DND-41 (cell line): ENCODE data around the gene PIP4P1.

Source experiments
- ATAC-seq: fragments of 200-7000 bp; cut with Tn5 transposase; 3 replicates; pipeline ENCODE4 v1.9.1; 2021; ENCODE audit warnings: low read depth; ENCODE audit not compliant: insufficient read depth
- DNase-seq: peaks from one replicate; pipeline ENCODE4 v3.0.0-alpha.2; 2020
- H2AFZ ChIP-seq: 2 replicates; pipeline ENCODE4 v1.6.0; 2012; ENCODE audit warnings: low read depth, low read length
- H3K27ac ChIP-seq: 2 replicates; pipeline ENCODE4 v1.5.1; 2012; ENCODE audit warnings: low read length, inconsistent platforms
- H3K27me3 ChIP-seq: fragments of 200-600 bp; sonication (generic); 2 replicates; pipeline ENCODE4 v1.6.0; 2012; ENCODE audit warnings: low read length, mild to moderate bottlenecking, inconsistent platforms; ENCODE audit not compliant: insufficient read depth, poor library complexity
- H3K36me3 ChIP-seq: 2 replicates; pipeline ENCODE4 v1.5.1; 2012; ENCODE audit warnings: low read length, inconsistent platforms; ENCODE audit not compliant: insufficient read depth
- H3K4me1 ChIP-seq: 2 replicates; pipeline ENCODE4 v1.5.1; 2012; ENCODE audit warnings: mild to moderate bottlenecking, low read length; ENCODE audit not compliant: insufficient read depth
- H3K4me2 ChIP-seq: 2 replicates; pipeline ENCODE4 v1.6.0; 2012; ENCODE audit warnings: mild to moderate bottlenecking, moderate library complexity, low read length, inconsistent platforms; ENCODE audit not compliant: insufficient read depth
- H3K4me3 ChIP-seq, 2 experiments: fragments of 200-600 bp in 1 of 2; shearing (Covaris generic) in 1 of 2; 2 replicates each; pipeline ENCODE4 v1.5.1; 2012 to 2016; ENCODE audit warnings: inconsistent platforms in 2 of 2, low read length in 2 of 2, mild to moderate bottlenecking in 2 of 2, low read depth in 1 of 2, moderate library complexity in 1 of 2
- H3K79me2 ChIP-seq: 2 replicates; pipeline ENCODE4 v1.6.0; 2012; ENCODE audit warnings: low read length, inconsistent platforms; ENCODE audit not compliant: insufficient read depth
- H3K9ac ChIP-seq: 2 replicates; pipeline ENCODE4 v1.6.0; 2012; ENCODE audit warnings: low read depth, mild to moderate bottlenecking, inconsistent platforms, low read length, moderate library complexity
- H3K9me3 ChIP-seq: 2 replicates; pipeline ENCODE4 v1.5.1; 2012; ENCODE audit warnings: low read length, moderate library complexity, mild to moderate bottlenecking, inconsistent platforms; ENCODE audit not compliant: insufficient read depth, severe bottlenecking
- H4K20me1 ChIP-seq: 2 replicates; pipeline ENCODE4 v1.6.0; 2012; ENCODE audit warnings: low read length; ENCODE audit not compliant: insufficient read depth
- CTCF ChIP-seq: IDR thresholded peaks from 2 replicates; pipeline ENCODE4 v1.5.1; 2012; ENCODE audit warnings: borderline replicate concordance, low read length, moderate library complexity, mild to moderate bottlenecking; ENCODE audit not compliant: poor library complexity, severe bottlenecking; ENCODE audit errors: extremely low read depth
- EZH2 ChIP-seq: IDR thresholded peaks from 3 replicates; pipeline ENCODE4 v1.6.1; 2012; ENCODE audit warnings: borderline replicate concordance, low read depth, mild to moderate bottlenecking, moderate library complexity, low read length, inconsistent platforms; ENCODE audit not compliant: severe bottlenecking

PIP4P1 gene

DNA sequence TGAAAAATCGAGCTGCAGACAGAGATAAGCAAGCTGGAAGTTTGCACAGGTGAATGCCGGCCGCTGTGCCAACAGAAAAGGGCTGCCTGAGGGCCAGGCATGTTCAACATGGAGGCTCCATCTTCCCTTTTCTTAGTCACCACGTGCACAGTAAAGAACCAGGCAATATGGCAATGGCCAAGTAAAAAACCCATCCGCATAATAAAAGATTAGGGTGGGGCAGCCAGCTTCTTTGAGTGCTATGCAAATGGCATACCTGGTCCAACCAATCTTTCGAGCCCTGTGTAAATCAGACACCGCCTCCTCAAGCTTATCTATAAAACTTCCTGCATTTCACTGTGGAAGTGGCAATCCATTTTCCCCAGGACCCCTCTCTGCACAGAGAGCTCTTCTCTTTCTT, 24.7 kb upstream of the PIP4P1 start:
- peaks cover 11% of the 10 kb centered on the region for H3K4me1 ChIP-seq
- no peak overlapping the region for H3K4me3 ChIP-seq
- H3K9ac ChIP-seq = no peak overlapping the region
- no peaks in the 10 kb centered on the region for H3K79me2 ChIP-seq
- H2AFZ ChIP-seq = no peak overlapping the region
- H3K27me3 ChIP-seq = no peaks in the 10 kb centered on the region
- TF ChIP-seq CTCF (no peak), EZH2 (no peak)
- no peak overlapping the region for H3K27ac ChIP-seq
- H3K4me2 ChIP-seq = no peak overlapping the region
- no peaks in the 10 kb centered on the region for H3K36me3 ChIP-seq
- DNase-seq (no peak), ATAC-seq (no peak)
- H4K20me1 ChIP-seq = no peaks in the 10 kb centered on the region
- H3K9me3 ChIP-seq = no peaks in the 10 kb centered on the region

DNA sequence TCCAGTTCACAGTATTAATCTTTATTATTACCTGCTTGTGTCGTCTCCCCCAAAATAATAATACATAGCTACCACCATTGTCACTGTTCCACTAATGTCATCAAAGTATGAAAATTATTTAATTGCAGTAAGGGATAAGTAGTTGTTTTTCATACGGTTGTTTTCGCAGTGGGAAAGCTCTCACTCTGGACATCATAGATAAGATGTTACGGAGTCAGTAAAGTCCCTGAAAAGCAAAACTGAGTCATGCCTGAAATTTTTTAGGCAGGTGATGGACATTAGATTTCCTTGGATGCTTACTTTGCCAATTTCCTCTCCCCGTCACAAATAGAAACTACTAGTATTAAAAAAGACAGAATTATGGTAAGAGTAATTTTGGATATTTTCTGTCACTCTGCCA, 21.1 kb upstream of the PIP4P1 start:
- Histone ChIP-seq H3K9me3 (no peaks in the 10 kb centered on the region), H3K27me3 (no peaks in the 10 kb centered on the region), H3K27ac (no peak overlapping the region), H4K20me1 (no peaks in the 10 kb centered on the region), H2AFZ (no peak overlapping the region), H3K4me3 (no peak overlapping the region), H3K4me2 (no peak overlapping the region), H3K36me3 (peaks cover 16% of the 10 kb centered on the region), H3K4me1 (peaks cover 20% of the 10 kb centered on the region), H3K9ac (no peak overlapping the region), H3K79me2 (no peaks in the 10 kb centered on the region)
- ATAC-seq (no peak), DNase-seq (no peak)
- TF ChIP-seq CTCF = no peak
- no peak for TF ChIP-seq EZH2

GRCh38 chr14:20478894-20479293, 17.7 kb upstream of the PIP4P1 start:
- H3K27ac ChIP-seq = no peak overlapping the region
- ATAC-seq (no peak), DNase-seq (no peak)
- H3K9ac ChIP-seq = no peak overlapping the region
- H3K79me2 ChIP-seq = 0 out of 2 replicates have a peak, but pooled peaks cover 2% of the 10 kb centered on the region
- peaks cover 51% of the 10 kb centered on the region for H3K36me3 ChIP-seq
- H3K4me2 ChIP-seq = no peak overlapping the region
- no peak overlapping the region for H2AFZ ChIP-seq
- no peak overlapping the region for H3K4me3 ChIP-seq
- TF ChIP-seq EZH2 (no peak), CTCF (no peak)
- H3K9me3 ChIP-seq = no peaks in the 10 kb centered on the region
- H4K20me1 ChIP-seq = peaks cover 6% of the 10 kb centered on the region; the same call in 1 of the 2 replicates
- peaks cover 26% of the 10 kb centered on the region for H3K4me1 ChIP-seq
- H3K27me3 ChIP-seq = no peaks in the 10 kb centered on the region
